ENCODE results near the gene KIF6. TPM values are rescaled to one million over a fixed set of nuclear protein-coding genes. Genes with fewer than 3 reads are reported as not detected.
A peak's percentile ranks its signal among the peaks of the same experiment; 100 is the strongest.

KIF6 gene
- total RNA-seq, 1 donor from 2014 or later, result 2.9 TPM

GRCh38 chr6:39314273-39314795 is 410.9 kb downstream of the KIF6 start, which contains the start of gene KCNK17:
TSS of gene KCNK17 (minus strand) at chr6:39314419. CDS start at chr6:39314320, 99 bp downstream.
- H3K4me3 Mint-ChIP-seq (ENCODE audit: low read depth), result peak within 1 kb of the TSS; percentile 69
- H3K36me3 Mint-ChIP-seq (ENCODE audit: insufficient read depth), result no peaks in the 10 kb centered on the region
- H3K27ac Mint-ChIP-seq, result no peak within 1 kb of the TSS
- H3K27me3 Mint-ChIP-seq, result peaks cover 81% of the 10 kb centered on the region
- H3K4me1 Mint-ChIP-seq (ENCODE audit: low read depth), result no peaks in the 10 kb centered on the region
- no peak for DNase-seq (ENCODE audit: low spot score, unreplicated experiment)
- H3K9me3 Mint-ChIP-seq (ENCODE audit: low read depth), result no peaks in the 10 kb centered on the region
- no peak for TF ChIP-seq CTCF (IDR thresholded peaks at IDR 0.05; ENCODE audit: unreplicated experiment)

- no peaks in the 10 kb centered on the region for H3K4me1 Mint-ChIP-seq (ENCODE audit: low read depth)
- H3K36me3 Mint-ChIP-seq (ENCODE audit: insufficient read depth), result no peaks in the 10 kb centered on the region
- no peak overlapping the region for H3K27ac Mint-ChIP-seq
- TF ChIP-seq CTCF (IDR thresholded peaks at IDR 0.05; ENCODE audit: unreplicated experiment), result no peak
- peak; percentile 28 for DNase-seq (ENCODE audit: low spot score, unreplicated experiment)
- no peaks in the 10 kb centered on the region for H3K9me3 Mint-ChIP-seq (ENCODE audit: low read depth)
- H3K27me3 Mint-ChIP-seq, result peaks cover 78% of the 10 kb centered on the region
- H3K4me3 Mint-ChIP-seq (ENCODE audit: low read depth), result peak overlapping the region; percentile 69
These were observed 411.5 kb downstream of the KIF6 start for GRCh38 chr6:39313526-39314272.

- Mint-ChIP-seq H3K4me3 (ENCODE audit: low read depth) (no peak overlapping the region), H3K27me3 (peaks cover 75% of the 10 kb centered on the region), H3K27ac (no peak overlapping the region), H3K9me3 (ENCODE audit: low read depth) (no peaks in the 10 kb centered on the region), H3K36me3 (ENCODE audit: insufficient read depth) (no peaks in the 10 kb centered on the region), H3K4me1 (ENCODE audit: low read depth) (no peaks in the 10 kb centered on the region)
- no peak for TF ChIP-seq CTCF (IDR thresholded peaks at IDR 0.05; ENCODE audit: unreplicated experiment)
- DNase-seq (ENCODE audit: low spot score, unreplicated experiment), result no peak
These were observed 412.2 kb downstream of the KIF6 start for GRCh38 chr6:39312912-39313525.

GRCh38 chr6:39310542-39310941 is 414.7 kb downstream of the KIF6 start:
- TF ChIP-seq CTCF (IDR thresholded peaks at IDR 0.05; ENCODE audit: unreplicated experiment), result no peak
- Mint-ChIP-seq H3K4me3 (ENCODE audit: low read depth) (no peak overlapping the region), H3K4me1 (ENCODE audit: low read depth) (no peaks in the 10 kb centered on the region), H3K27me3 (peaks cover 76% of the 10 kb centered on the region), H3K36me3 (ENCODE audit: insufficient read depth) (no peaks in the 10 kb centered on the region), H3K9me3 (ENCODE audit: low read depth) (no peaks in the 10 kb centered on the region), H3K27ac (no peak overlapping the region)
- no peak for DNase-seq (ENCODE audit: low spot score, unreplicated experiment)

GRCh38 chr6:39309942-39310531 is 415.2 kb downstream of the KIF6 start:
- H3K36me3 Mint-ChIP-seq (ENCODE audit: insufficient read depth), result no peaks in the 10 kb centered on the region
- no peak overlapping the region for H3K4me3 Mint-ChIP-seq (ENCODE audit: low read depth)
- peak; percentile 73 for DNase-seq (ENCODE audit: low spot score, unreplicated experiment)
- H3K9me3 Mint-ChIP-seq (ENCODE audit: low read depth), result no peaks in the 10 kb centered on the region
- peaks cover 76% of the 10 kb centered on the region for H3K27me3 Mint-ChIP-seq
- H3K4me1 Mint-ChIP-seq (ENCODE audit: low read depth), result no peaks in the 10 kb centered on the region
- TF ChIP-seq CTCF (IDR thresholded peaks at IDR 0.05; ENCODE audit: unreplicated experiment), result peak; percentile 91
- H3K27ac Mint-ChIP-seq, result no peak overlapping the region

All from progenitor cell of endocrine pancreas (in vitro differentiated cells).